Embryonic facial prominence (tissue), 1 donor: ENCODE measurements around the gene GIGYF1.
"Not testable (repeated sequence)": the region's sequence is repeated elsewhere in the genome, so short reads cannot be mapped to it uniquely, and the experiment has no call there.

Experiments used
- DNase-seq: peaks from one replicate; pipeline ENCODE4 v3.0.0-alpha.2; 2016; ENCODE audit errors: extremely low spot score

Gene GIGYF1

GRCh38 chr7:100694098-100694745 is at the start of gene GIGYF1:
Gene GIGYF1 (minus strand): TSS chr7:100694250. CDS start chr7:100688238, 6,012 bp downstream.
- DNase-seq, result no peak

- DNase-seq, result no peak
These were observed 45.9 kb upstream of the GIGYF1 start for GRCh38 chr7:100739934-100740333.

- DNase-seq, result no peak
These were observed 42.6 kb upstream of the GIGYF1 start for GRCh38 chr7:100736671-100737070.

- DNase-seq, result no peak
These were observed 41.7 kb upstream of the GIGYF1 start for GRCh38 chr7:100735730-100736129.

- DNase-seq, result no peak
These were observed 38.0 kb upstream of the GIGYF1 start for GRCh38 chr7:100731937-100732636.

GRCh38 chr7:100730136-100730800 is 36.2 kb upstream of the GIGYF1 start:
- DNase-seq, result no peak

GRCh38 chr7:100728196-100728595 is 34.1 kb upstream of the GIGYF1 start:
- DNase-seq, result no peak

GRCh38 chr7:100726996-100727761 is 33.1 kb upstream of the GIGYF1 start:
- DNase-seq, result peak; percentile 46

- not testable (repeated sequence) for DNase-seq
These were observed 30.3 kb upstream of the GIGYF1 start for GRCh38 chr7:100724364-100724763.

- DNase-seq, result no peak
These were observed 29.8 kb upstream of the GIGYF1 start for GRCh38 chr7:100723732-100724275.

- no peak for DNase-seq
These were observed 28.6 kb upstream of the GIGYF1 start for GRCh38 chr7:100722480-100723212.

- no peak for DNase-seq
These were observed 27.4 kb upstream of the GIGYF1 start for GRCh38 chr7:100721505-100721812.

- DNase-seq, result no peak
These were observed 26.8 kb upstream of the GIGYF1 start for GRCh38 chr7:100720671-100721504.

GRCh38 chr7:100720279-100720670 is 26.2 kb upstream of the GIGYF1 start, which contains the start of gene EPO:
Gene EPO (plus strand): TSS chr7:100720468. CDS start chr7:100720981, 513 bp downstream.
- no peak for DNase-seq

GRCh38 chr7:100719523-100720278 is 25.7 kb upstream of the GIGYF1 start:
- no peak for DNase-seq

- DNase-seq, result not testable (repeated sequence)
These were observed 23.0 kb upstream of the GIGYF1 start for GRCh38 chr7:100717073-100717472.

GRCh38 chr7:100714725-100715124 is 20.7 kb upstream of the GIGYF1 start:
- no peak for DNase-seq

- DNase-seq, result no peak
These were observed 17.3 kb upstream of the GIGYF1 start for GRCh38 chr7:100711369-100711768.

- DNase-seq, result no peak
These were observed 16.4 kb upstream of the GIGYF1 start for GRCh38 chr7:100710452-100710851.

GRCh38 chr7:100708395-100708794 is 14.3 kb upstream of the GIGYF1 start:
- no peak for DNase-seq
